Endothelial cell of umbilical vein (primary cell): ENCODE measurements around the gene CMTM8. TPM values are rescaled to one million over a fixed set of nuclear protein-coding genes. Genes with fewer than 3 reads are reported as not detected.

Experiments
- BruUV-seq: library from RNA; stranded (reverse); fragments of 400-500 nt; replicated peaks from 2 replicates; lab custom pipeline; 2021; lab: Mats Ljungman, UMichigan
- CTCF ChIA-PET: fragments of 300-600, 350-600 bp; sonication (Branson Sonifier 250); formaldehyde crosslinking; loops from one replicate; lab custom pipeline; 2021; ENCODE audit warnings: antibody characterized with exemption, inconsistent platforms; lab: Charles Lee
- POLR2A ChIA-PET: fragments of 300-600, 350-600 bp; sonication (Branson Sonifier 250); formaldehyde crosslinking; loops from one replicate; lab custom pipeline; 2021; ENCODE audit warnings: antibody characterized with exemption, inconsistent platforms; lab: Charles Lee
- DNase-seq: peaks from one replicate; pipeline ENCODE4 v3.0.0-alpha.2; 2011; ENCODE audit warnings: low read depth, low spot score
- FAIRE-seq: peaks from 2 replicates; lab custom pipeline; 2011; peaks lifted over from hg19 to GRCh38; lab: Jason Lieb, UNC
- H2AFZ ChIP-seq: 2 replicates; pipeline ENCODE4 v1.6.0; 2012; ENCODE audit warnings: low read depth, low read length, control low read depth, inconsistent platforms
- H3K27ac ChIP-seq: 2 replicates; pipeline ENCODE4 v1.5.1; 2011; ENCODE audit warnings: low read depth, mild to moderate bottlenecking, control low read depth, low read length, moderate library complexity; ENCODE audit not compliant: insufficient read depth
- H3K27me3 ChIP-seq, 2 experiments: 2 replicates each; pipeline versions ENCODE4 v1.6.0 to v1.6.1; 2011; ENCODE audit warnings: low read length in 2 of 2, mixed read lengths in 1 of 2; ENCODE audit not compliant: control insufficient read depth in 2 of 2, insufficient read depth in 2 of 2
- H3K36me3 ChIP-seq, 2 experiments: 2 replicates in 1 of 2; 3 replicates in 1 of 2; pipeline ENCODE4 v1.5.1; 2011; ENCODE audit warnings: low read length in 2 of 2, mild to moderate bottlenecking in 1 of 2, moderate library complexity in 1 of 2; ENCODE audit not compliant: control insufficient read depth in 2 of 2, insufficient read depth in 2 of 2; ENCODE audit errors: extremely low read depth in 1 of 2
- H3K4me1 ChIP-seq: 3 replicates; pipeline ENCODE4 v1.5.1; 2011; ENCODE audit warnings: mild to moderate bottlenecking, low read length; ENCODE audit not compliant: control insufficient read depth, insufficient read depth; ENCODE audit errors: extremely low read depth
- H3K4me2 ChIP-seq: 2 replicates; pipeline ENCODE4 v1.6.1; 2011; ENCODE audit warnings: low read length, control low read depth, mixed read lengths; ENCODE audit not compliant: insufficient read depth
- H3K4me3 ChIP-seq, 3 experiments: fragments of 200-600 bp in 1 of 3; sonication (generic), shearing (Covaris generic) in 1 of 3; replicated peaks in 1 of 3; 2 replicates each; pipeline ENCODE4 v1.5.1; 2011 to 2016; ENCODE audit warnings: control low read depth in 3 of 3, low read length in 3 of 3, mild to moderate bottlenecking in 2 of 3, inconsistent platforms in 1 of 3, low read depth in 1 of 3, moderate library complexity in 1 of 3; ENCODE audit not compliant: insufficient read depth in 1 of 3
- H3K79me2 ChIP-seq: 2 replicates; pipeline ENCODE4 v1.6.0; 2012; ENCODE audit warnings: low read length, inconsistent platforms; ENCODE audit not compliant: control insufficient read depth, insufficient read depth
- H3K9ac ChIP-seq: replicated peaks from 2 replicates; pipeline ENCODE3; 2011; ENCODE audit warnings: low read length, control low read depth; ENCODE audit not compliant: insufficient read depth; ENCODE audit errors: extremely low read depth
- H3K9me1 ChIP-seq: replicated peaks from 3 replicates; pipeline ENCODE4 v1.6.0; 2011; ENCODE audit warnings: mild to moderate bottlenecking, low read length; ENCODE audit not compliant: control insufficient read depth, insufficient read depth; ENCODE audit errors: extremely low read depth
- H3K9me3 ChIP-seq: replicated peaks from 2 replicates; pipeline ENCODE4 v1.5.1; 2012; ENCODE audit warnings: low read length, inconsistent platforms; ENCODE audit not compliant: control insufficient read depth, insufficient read depth
- H4K20me1 ChIP-seq: replicated peaks from 2 replicates; pipeline ENCODE3; 2011; ENCODE audit warnings: mild to moderate bottlenecking, low read length; ENCODE audit not compliant: control insufficient read depth, insufficient read depth; ENCODE audit errors: extremely low read depth
- CTCF ChIP-seq, 2 donors: IDR thresholded peaks; 1 replicate in 1 of 2; 2 replicates in 1 of 2; pipeline ENCODE4 v1.5.1; 2011; ENCODE audit warnings: low read length in 2 of 2, mild to moderate bottlenecking in 2 of 2, moderate library complexity in 2 of 2, control low read depth in 1 of 2, inconsistent platforms in 1 of 2, low read depth in 1 of 2; ENCODE audit not compliant: insufficient read depth in 1 of 2; ENCODE audit errors: extremely low read depth in 1 of 2
- EZH2 ChIP-seq: IDR thresholded peaks from 2 replicates; pipeline ENCODE4 v1.6.1; 2012; ENCODE audit warnings: borderline replicate concordance, low read depth, mild to moderate bottlenecking, moderate library complexity, low read length, inconsistent platforms; ENCODE audit not compliant: severe bottlenecking
- FOS ChIP-seq: IDR thresholded peaks from 2 replicates; pipeline ENCODE4 v1.6.1; 2011; ENCODE audit warnings: mild to moderate bottlenecking, low read length, moderate library complexity, borderline replicate concordance; ENCODE audit not compliant: insufficient read depth
- JUN ChIP-seq: IDR thresholded peaks from 2 replicates; pipeline ENCODE4 v1.6.1; 2011; ENCODE audit warnings: borderline replicate concordance, low read depth; ENCODE audit not compliant: insufficient read length, insufficient read depth
- MAX ChIP-seq: IDR thresholded peaks from 2 replicates; pipeline ENCODE4 v1.6.1; 2011; ENCODE audit not compliant: insufficient read depth, insufficient read length
- MYC ChIP-seq: IDR thresholded peaks from one replicate; pipeline ENCODE4 v1.6.1; 2011; ENCODE audit warnings: mild to moderate bottlenecking, low read depth, low read length
- POLR2A ChIP-seq: IDR thresholded peaks from 2 replicates; pipeline ENCODE4 v1.6.1; 2012; ENCODE audit warnings: low read depth, mild to moderate bottlenecking, control low read depth, low read length
- POLR2AphosphoS5 ChIP-seq: IDR thresholded peaks from 2 replicates; pipeline ENCODE4 v1.6.1; 2012; ENCODE audit warnings: low read depth, mild to moderate bottlenecking, control low read depth, low read length, moderate library complexity; ENCODE audit not compliant: insufficient read depth
- dilution Hi-C: fragments of 300-500 bp; cut with MboI; formaldehyde crosslinking; loops from one replicate; pipeline ENCODE4 v1.15.0; 2019; ENCODE audit warnings: low sequenced_read_pairs; ENCODE audit not compliant: extremely low pct_ligation_motif_present
- intact Hi-C: fragments of 100-400 bp; cut with micrococcal nuclease; formaldehyde crosslinking; loops from one replicate; pipeline ENCODE4 v1.10.0; 2022
- polyA plus RNA-seq, 4 experiments: library from polyadenylated mRNA; depleted of rRNA in 3 of 4; stranded (reverse) in 3 of 4; unstranded in 1 of 4; fragments of >200 nt; gene quantifications; 2 replicates each; pipeline versions ENCODE4 v1.2.1 to v1.2.3, GENCODE V29; 2011 to 2012; ENCODE audit warnings: missing spikeins in 1 of 4
- total RNA-seq: library from RNA; stranded (reverse); gene quantifications from 2 replicates; pipeline ENCODE4 v1.2.3, GENCODE V29; 2021

CMTM8 gene
- total and polyA plus RNA-seq, 2 donors (not counting 3 experiments of a cell fraction or from before 2014, with no cell fraction given), result 7.3 to 11.9 TPM

GRCh38 chr3:32349184-32349583 is 110.7 kb downstream of the CMTM8 start:
- CTCF ChIA-PET, result interaction anchor here (1.1 kb wide), 1 partner anchor 25 kb away, joined by 3 read pairs; no protein-coding TSS in a partner anchor

GRCh38 chr3:32352563-32352962 is 114.1 kb downstream of the CMTM8 start:
- CTCF ChIA-PET, result interaction anchor here (1.4 kb wide), 1 partner anchor 36 kb away, joined by 3 read pairs; no protein-coding TSS in a partner anchor
- TF ChIP-seq CTCF (IDR thresholded peaks at IDR 0.05; ENCODE audit: extremely low read depth in 1 of 2, insufficient read depth in 1 of 2, low read depth in 1 of 2, low read length in 2 of 2) (no peak), MYC (no peak), JUN (no peak), POLR2A (no peak), POLR2AphosphoS5 (no peak), MAX (no peak), FOS (no peak), EZH2 (no peak)
- no TSS peak for BruUV-seq

More at GRCh38 chr3:32349184-32349583, 110.7 kb downstream of the CMTM8 start:
- FAIRE-seq (no peak), DNase-seq (no peak)
- no peak for TF ChIP-seq MYC
- TF ChIP-seq CTCF (IDR thresholded peaks at IDR 0.05; ENCODE audit: extremely low read depth in 1 of 2, insufficient read depth in 1 of 2, low read depth in 1 of 2, low read length in 2 of 2), result no peak
- H3K79me2 ChIP-seq, result no peaks in the 10 kb centered on the region
- no peak overlapping the region for H3K27ac ChIP-seq
- H3K27me3 ChIP-seq, result no peaks in the 10 kb centered on the region
- no TSS peak for BruUV-seq
- no peak overlapping the region for H3K4me2 ChIP-seq
- dilution Hi-C loops (no loop called here), intact Hi-C loops (no loop called here)
- H3K9me1 ChIP-seq, result no peaks in the 10 kb centered on the region
- H3K4me1 ChIP-seq, result no peaks in the 10 kb centered on the region
- H3K9me3 ChIP-seq, result no peaks in the 10 kb centered on the region
- no peak overlapping the region for H3K4me3 ChIP-seq
- H3K36me3 ChIP-seq, result no peaks in the 10 kb centered on the region
- H4K20me1 ChIP-seq, result no peaks in the 10 kb centered on the region
- no peak overlapping the region for H3K9ac ChIP-seq
- H2AFZ ChIP-seq, result no peak overlapping the region
- POLR2A ChIA-PET, result no interaction called here

More at GRCh38 chr3:32352563-32352962, 114.1 kb downstream of the CMTM8 start:
- intact Hi-C loops (no loop called here), dilution Hi-C loops (no loop called here)
- no peak for FAIRE-seq
- POLR2A ChIA-PET, result no interaction called here
- no peaks in the 10 kb centered on the region for H3K27me3 ChIP-seq
- H3K4me1 ChIP-seq, result peaks cover 11% of the 10 kb centered on the region
- no peak for DNase-seq
- H3K79me2 ChIP-seq, result no peaks in the 10 kb centered on the region
- H3K9ac ChIP-seq, result no peak overlapping the region
- H3K9me3 ChIP-seq, result no peaks in the 10 kb centered on the region
- H3K4me2 ChIP-seq, result no peak overlapping the region
- H3K27ac ChIP-seq, result no peak overlapping the region
- H3K4me3 ChIP-seq, result no peak overlapping the region
- H2AFZ ChIP-seq, result no peak overlapping the region
- H4K20me1 ChIP-seq, result no peaks in the 10 kb centered on the region
- no peaks in the 10 kb centered on the region for H3K36me3 ChIP-seq
- no peaks in the 10 kb centered on the region for H3K9me1 ChIP-seq
